ENCODE measurements around the gene POMZP3.
"Not testable (repeated sequence)": the region's sequence is repeated elsewhere in the genome, so short reads cannot be mapped to it uniquely, and the experiment has no call there.

- not testable (repeated sequence) for TF ChIP-seq CTCF, POLR2A (IDR thresholded peaks at IDR 0.05)
Measured at GRCh38 chr7:76600650-76601049, 26.4 kb downstream of the POMZP3 start.

All from body of pancreas (tissue), 4 donors.